H1 (cell line): ENCODE results near the gene ZNF292. TPM values are rescaled to one million over a fixed set of nuclear protein-coding genes. Genes with fewer than 3 reads are reported as not detected.

Experiments
- CTCF ChIA-PET: fragments of 300-600 bp; sonication (Branson Sonifier 250); formaldehyde crosslinking; loops from one replicate; lab custom pipeline; 2021; ENCODE audit not compliant: partially characterized antibody; lab: Charles Lee
- POLR2A ChIA-PET: fragments of 300-600 bp; sonication (Branson Sonifier 250); formaldehyde crosslinking; loops from one replicate; lab custom pipeline; 2021; ENCODE audit warnings: inconsistent platforms; ENCODE audit not compliant: partially characterized antibody; lab: Charles Lee
- DNase-seq, 2 experiments: peaks; one replicate each; pipeline versions ENCODE4 v3.0.0 to v3.0.0-alpha.2; 2010 to 2022; ENCODE audit warnings: low spot score in 2 of 2, low read depth in 1 of 2, mixed read lengths in 1 of 2
- FAIRE-seq: peaks from 2 replicates; lab custom pipeline; 2011; peaks lifted over from hg19 to GRCh38; lab: Jason Lieb, UNC
- H2AFZ ChIP-seq: 2 replicates; pipeline ENCODE4 v1.8.1; 2012; ENCODE audit warnings: low read length, inconsistent platforms
- H2AK5ac ChIP-seq: 2 replicates; pipeline ENCODE4 v1.6.1; 2013; ENCODE audit warnings: low read depth, low read length
- H2BK120ac ChIP-seq: replicated peaks from 2 replicates; pipeline ENCODE3; 2013; ENCODE audit warnings: low read depth, low read length, inconsistent platforms
- H2BK12ac ChIP-seq: 2 replicates; pipeline ENCODE4 v1.6.1; 2013; ENCODE audit warnings: low read depth, low read length
- H2BK15ac ChIP-seq: 2 replicates; pipeline ENCODE4 v1.6.1; 2013; ENCODE audit warnings: low read length
- H2BK20ac ChIP-seq: 2 replicates; pipeline ENCODE4 v1.6.1; 2013; ENCODE audit warnings: low read length
- H2BK5ac ChIP-seq: 2 replicates; pipeline ENCODE4 v1.6.1; 2013; ENCODE audit warnings: low read depth, low read length
- H3K14ac ChIP-seq: 2 replicates; pipeline ENCODE4 v1.6.1; 2013; ENCODE audit warnings: inconsistent platforms; ENCODE audit not compliant: insufficient read length
- H3K18ac ChIP-seq: 2 replicates; pipeline ENCODE4 v1.6.1; 2013; ENCODE audit warnings: low read length; ENCODE audit errors: extremely low read depth
- H3K23ac ChIP-seq: 2 replicates; pipeline ENCODE4 v1.6.1; 2013; ENCODE audit warnings: inconsistent platforms; ENCODE audit not compliant: insufficient read length
- H3K23me2 ChIP-seq: 2 replicates; pipeline ENCODE4 v1.6.1; 2013; ENCODE audit warnings: low read depth, low read length
- H3K27ac ChIP-seq: 2 replicates; pipeline ENCODE4 v1.6.1; 2011; ENCODE audit warnings: low read depth, low read length, inconsistent platforms
- H3K27me3 ChIP-seq, 4 experiments: replicated peaks in 1 of 4; 1 replicate in 1 of 4; 2 replicates in 3 of 4; pipeline versions ENCODE4 v1.6.1 to v1.8.1; 2011 to 2013; ENCODE audit warnings: low read length in 3 of 4, mild to moderate bottlenecking in 3 of 4, inconsistent platforms in 2 of 4, mixed read lengths in 2 of 4, moderate library complexity in 1 of 4; ENCODE audit not compliant: control insufficient read depth in 3 of 4, insufficient read depth in 3 of 4; ENCODE audit errors: extremely low read depth in 1 of 4
- H3K36me3 ChIP-seq, 4 experiments: 2 replicates each; pipeline versions ENCODE4 v1.6.1 to v1.8.1; 2011 to 2013; ENCODE audit warnings: mild to moderate bottlenecking in 4 of 4, low read length in 3 of 4, moderate library complexity in 2 of 4, control low read depth in 1 of 4, inconsistent platforms in 1 of 4; ENCODE audit not compliant: insufficient read depth in 4 of 4, control insufficient read depth in 2 of 4
- H3K4ac ChIP-seq: replicated peaks from 2 replicates; pipeline ENCODE3; 2013; ENCODE audit warnings: low read length, low read depth, mixed read lengths, inconsistent platforms; ENCODE audit not compliant: insufficient read length
- H3K4me1 ChIP-seq, 4 experiments: replicated peaks in 1 of 4; 1 replicate in 1 of 4; 2 replicates in 3 of 4; pipeline versions ENCODE4 v1.6.1 to v1.8.1; 2011 to 2013; ENCODE audit warnings: low read length in 3 of 4, inconsistent platforms in 2 of 4, mixed read lengths in 1 of 4; ENCODE audit not compliant: insufficient read depth in 4 of 4, control insufficient read depth in 3 of 4
- H3K4me2 ChIP-seq, 2 experiments: 2 replicates each; pipeline versions ENCODE4 v1.6.1 to v1.8.1; 2011 to 2013; ENCODE audit warnings: low read depth in 2 of 2, low read length in 2 of 2, control low read depth in 1 of 2, inconsistent platforms in 1 of 2, mild to moderate bottlenecking in 1 of 2; ENCODE audit not compliant: insufficient read depth in 1 of 2
- H3K4me3 ChIP-seq, 4 experiments: fragments of 200-600, 300-600 bp in 1 of 4; sonication (generic), shearing (Covaris generic), sonication (Bioruptor Twin) in 1 of 4; 2 replicates each; pipeline versions ENCODE4 v1.5.1 to v1.8.1; 2011 to 2016; ENCODE audit warnings: low read length in 4 of 4, low read depth in 3 of 4, control low read depth in 2 of 4, inconsistent platforms in 2 of 4, mild to moderate bottlenecking in 2 of 4, mixed read lengths in 1 of 4, moderate library complexity in 1 of 4; ENCODE audit not compliant: insufficient read depth in 2 of 4; ENCODE audit errors: extremely low read depth in 1 of 4
- H3K56ac ChIP-seq: replicated peaks from 2 replicates; pipeline ENCODE3; 2013; ENCODE audit warnings: low read depth, mild to moderate bottlenecking, mixed read lengths, low read length, inconsistent platforms; ENCODE audit not compliant: insufficient read length
- H3K79me1 ChIP-seq: 2 replicates; pipeline ENCODE4 v1.6.1; 2013; ENCODE audit warnings: low read depth, low read length, control low read depth
- H3K79me2 ChIP-seq, 2 experiments: 2 replicates each; pipeline versions ENCODE4 v1.6.1 to v1.8.1; 2012 to 2013; ENCODE audit warnings: low read length in 2 of 2, mild to moderate bottlenecking in 2 of 2, inconsistent platforms in 1 of 2; ENCODE audit not compliant: insufficient read depth in 2 of 2, control insufficient read depth in 1 of 2
- H3K9ac ChIP-seq, 4 experiments: replicated peaks in 1 of 4; 1 replicate in 1 of 4; 2 replicates in 3 of 4; pipeline versions ENCODE4 v1.6.1 to v1.8.1; 2011 to 2013; ENCODE audit warnings: low read depth in 3 of 4, low read length in 3 of 4, control low read depth in 2 of 4, mild to moderate bottlenecking in 2 of 4, moderate library complexity in 2 of 4, inconsistent platforms in 1 of 4; ENCODE audit errors: extremely low read depth in 1 of 4
- H3K9me3 ChIP-seq, 2 experiments: 2 replicates each; pipeline versions ENCODE4 v1.6.1 to v1.8.1; 2012 to 2013; ENCODE audit warnings: mild to moderate bottlenecking in 2 of 2, moderate library complexity in 2 of 2, control low read depth in 1 of 2, inconsistent platforms in 1 of 2, low read depth in 1 of 2, low read length in 1 of 2, mixed read lengths in 1 of 2; ENCODE audit not compliant: insufficient read depth in 2 of 2
- H4K20me1 ChIP-seq, 2 experiments: replicated peaks in 1 of 2; 2 replicates each; pipeline versions ENCODE3 to v1.8.1; 2011 to 2013; ENCODE audit warnings: inconsistent platforms in 2 of 2, low read length in 2 of 2, mild to moderate bottlenecking in 1 of 2; ENCODE audit not compliant: insufficient read depth in 2 of 2, control insufficient read depth in 1 of 2
- H4K5ac ChIP-seq: 2 replicates; pipeline ENCODE4 v1.6.1; 2013; ENCODE audit warnings: low read length, low read depth, mixed read lengths, inconsistent platforms; ENCODE audit not compliant: insufficient read length
- H4K8ac ChIP-seq: 2 replicates; pipeline ENCODE4 v1.8.0; 2013; ENCODE audit warnings: mild to moderate bottlenecking, moderate library complexity, low read length, inconsistent platforms; ENCODE audit not compliant: insufficient read depth; ENCODE audit errors: extremely low read depth
- H4K91ac ChIP-seq: replicated peaks from 2 replicates; pipeline ENCODE3; 2013; ENCODE audit warnings: low read length, mixed read lengths, inconsistent platforms; ENCODE audit not compliant: insufficient read length
- CHD1 ChIP-seq: IDR thresholded peaks from 2 replicates; pipeline ENCODE4 v1.6.1; 2012; ENCODE audit warnings: low read depth, low read length, improper control_type of control experiment
- polyA plus RNA-seq, 7 experiments: library from polyadenylated mRNA; depleted of rRNA in 3 of 7; stranded (reverse) in 5 of 7; unstranded in 2 of 7; fragments of >200 nt in 5 of 7; fragments of 200-250 nt in 2 of 7; gene quantifications; 1 replicate in 5 of 7; 2 replicates in 1 of 7; 4 replicates in 1 of 7; pipeline versions ENCODE4 v1.2.1 to v1.2.3, GENCODE V29; 2011 to 2013; ENCODE audit warnings: missing spikeins in 2 of 7, mixed read lengths in 2 of 7
- total RNA-seq: library from RNA; stranded (reverse); fragmentation: NEBNext Ultra II Directional; extraction: Animal tissue kit (Norgen Biotek cat#: 25700); gene quantifications from 2 replicates; pipeline ENCODE4 v1.2.1, GENCODE V29; 2021
- TF ChIP-seq, protein P1 (sequence below), 3 experiments: IDR thresholded peaks; 1 replicate in 2 of 3; 2 replicates in 1 of 3; pipeline versions ENCODE4 v1.5.1 to v1.6.1; 2011; ENCODE audit warnings: low read length in 3 of 3, mild to moderate bottlenecking in 3 of 3, inconsistent platforms in 2 of 3, low read depth in 1 of 3, moderate library complexity in 1 of 3; ENCODE audit not compliant: insufficient read depth in 1 of 3; ENCODE audit errors: control extremely low read depth in 1 of 3

The ZNF292 gene
- total and polyA plus RNA-seq, 2 of the 8 experiments (the other 6 are each of a cell fraction or from before 2014, with no cell fraction given): 6.8 to 44.2 TPM

- H2AFZ ChIP-seq: no peak overlapping the region
- H2BK120ac ChIP-seq: no peak overlapping the region
- no peaks in the 10 kb centered on the region for H3K23me2 ChIP-seq
- no peak overlapping the region for H3K9ac ChIP-seq
- H3K56ac ChIP-seq: no peak overlapping the region
- DNase-seq (no peak), FAIRE-seq (no peak)
- H4K20me1 ChIP-seq: peaks cover 0 to 1% of the 10 kb centered on the region in 2 experiments
- H3K9me3 ChIP-seq: peaks cover 0 to 11% of the 10 kb centered on the region in 2 experiments; a peak in 2 of 4 replicates
- ChIA-PET CTCF (interaction anchor here (0.8 to 1.5 kb wide), 4 partner anchors 8 to 166 kb away, joined by 3 to 5 read pairs (median 4); no protein-coding TSS in a partner anchor), POLR2A (no interaction called here)
- no peak overlapping the region for H2BK15ac ChIP-seq
- no peak overlapping the region for H3K14ac ChIP-seq
- no peaks in the 10 kb centered on the region for H3K4me1 ChIP-seq
- H3K36me3 ChIP-seq: peaks cover 0 to 51% (median 13%) of the 10 kb centered on the region in 4 experiments; a peak in 5 of 8 replicates
- H2BK5ac ChIP-seq: no peak overlapping the region
- no peak overlapping the region for H3K4me2 ChIP-seq
- no peak overlapping the region for H3K18ac ChIP-seq
- H3K79me1 ChIP-seq: no peaks in the 10 kb centered on the region
- no peak overlapping the region for H3K4ac ChIP-seq
- H3K23ac ChIP-seq: no peak overlapping the region
- H3K79me2 ChIP-seq: peaks cover 0 to 20% of the 10 kb centered on the region in 2 experiments; a peak in 2 of 4 replicates
- no peak overlapping the region for H4K91ac ChIP-seq
- H2BK12ac ChIP-seq: no peak overlapping the region
- no peak overlapping the region for H4K5ac ChIP-seq
- no peak overlapping the region for H4K8ac ChIP-seq
- no peak overlapping the region for H2AK5ac ChIP-seq
- H3K27ac ChIP-seq: no peak overlapping the region
- TF ChIP-seq, protein P1, sequence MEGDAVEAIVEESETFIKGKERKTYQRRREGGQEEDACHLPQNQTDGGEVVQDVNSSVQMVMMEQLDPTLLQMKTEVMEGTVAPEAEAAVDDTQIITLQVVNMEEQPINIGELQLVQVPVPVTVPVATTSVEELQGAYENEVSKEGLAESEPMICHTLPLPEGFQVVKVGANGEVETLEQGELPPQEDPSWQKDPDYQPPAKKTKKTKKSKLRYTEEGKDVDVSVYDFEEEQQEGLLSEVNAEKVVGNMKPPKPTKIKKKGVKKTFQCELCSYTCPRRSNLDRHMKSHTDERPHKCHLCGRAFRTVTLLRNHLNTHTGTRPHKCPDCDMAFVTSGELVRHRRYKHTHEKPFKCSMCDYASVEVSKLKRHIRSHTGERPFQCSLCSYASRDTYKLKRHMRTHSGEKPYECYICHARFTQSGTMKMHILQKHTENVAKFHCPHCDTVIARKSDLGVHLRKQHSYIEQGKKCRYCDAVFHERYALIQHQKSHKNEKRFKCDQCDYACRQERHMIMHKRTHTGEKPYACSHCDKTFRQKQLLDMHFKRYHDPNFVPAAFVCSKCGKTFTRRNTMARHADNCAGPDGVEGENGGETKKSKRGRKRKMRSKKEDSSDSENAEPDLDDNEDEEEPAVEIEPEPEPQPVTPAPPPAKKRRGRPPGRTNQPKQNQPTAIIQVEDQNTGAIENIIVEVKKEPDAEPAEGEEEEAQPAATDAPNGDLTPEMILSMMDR (IDR thresholded peaks at IDR 0.05; ENCODE audit: control extremely low read depth in 1 of 3, insufficient read depth in 1 of 3, low read depth in 1 of 3, low read length in 3 of 3): peak in 1 of 3 experiments; percentile 22; a peak in 1 of 4 replicates
- no peak for TF ChIP-seq CHD1
- H3K27me3 ChIP-seq: no peaks in the 10 kb centered on the region
- no peak overlapping the region for H2BK20ac ChIP-seq
- H3K4me3 ChIP-seq: no peak overlapping the region
Observed at GRCh38 chr6:87237804-87238203, 82.4 kb downstream of the ZNF292 start.
